AG09319 (cell line): ENCODE results near the gene RPL37.
"Not testable (repeated sequence)": the region's sequence is repeated elsewhere in the genome, so short reads cannot be mapped to it uniquely, and the experiment has no call there.

Experiments used
- DNase-seq: peaks from one replicate; pipeline ENCODE4 v3.0.0-alpha.2; 2010; ENCODE audit warnings: low read depth; ENCODE audit errors: extremely low read depth
- TF ChIP-seq, protein P1 (sequence below): IDR thresholded peaks from 2 replicates; pipeline ENCODE4 v1.5.1; 2011; ENCODE audit warnings: low read depth, mild to moderate bottlenecking, inconsistent platforms, low read length, moderate library complexity

The RPL37 gene

GRCh38 chr5:40871177-40871576 lies 36.2 kb upstream of the RPL37 start:
- TF ChIP-seq, protein P1, sequence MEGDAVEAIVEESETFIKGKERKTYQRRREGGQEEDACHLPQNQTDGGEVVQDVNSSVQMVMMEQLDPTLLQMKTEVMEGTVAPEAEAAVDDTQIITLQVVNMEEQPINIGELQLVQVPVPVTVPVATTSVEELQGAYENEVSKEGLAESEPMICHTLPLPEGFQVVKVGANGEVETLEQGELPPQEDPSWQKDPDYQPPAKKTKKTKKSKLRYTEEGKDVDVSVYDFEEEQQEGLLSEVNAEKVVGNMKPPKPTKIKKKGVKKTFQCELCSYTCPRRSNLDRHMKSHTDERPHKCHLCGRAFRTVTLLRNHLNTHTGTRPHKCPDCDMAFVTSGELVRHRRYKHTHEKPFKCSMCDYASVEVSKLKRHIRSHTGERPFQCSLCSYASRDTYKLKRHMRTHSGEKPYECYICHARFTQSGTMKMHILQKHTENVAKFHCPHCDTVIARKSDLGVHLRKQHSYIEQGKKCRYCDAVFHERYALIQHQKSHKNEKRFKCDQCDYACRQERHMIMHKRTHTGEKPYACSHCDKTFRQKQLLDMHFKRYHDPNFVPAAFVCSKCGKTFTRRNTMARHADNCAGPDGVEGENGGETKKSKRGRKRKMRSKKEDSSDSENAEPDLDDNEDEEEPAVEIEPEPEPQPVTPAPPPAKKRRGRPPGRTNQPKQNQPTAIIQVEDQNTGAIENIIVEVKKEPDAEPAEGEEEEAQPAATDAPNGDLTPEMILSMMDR: no peak
- no peak for DNase-seq

- TF ChIP-seq, protein P1: no peak
- DNase-seq: no peak
Observed at GRCh38 chr5:40869384-40869783, 34.4 kb upstream of the RPL37 start.

DNA sequence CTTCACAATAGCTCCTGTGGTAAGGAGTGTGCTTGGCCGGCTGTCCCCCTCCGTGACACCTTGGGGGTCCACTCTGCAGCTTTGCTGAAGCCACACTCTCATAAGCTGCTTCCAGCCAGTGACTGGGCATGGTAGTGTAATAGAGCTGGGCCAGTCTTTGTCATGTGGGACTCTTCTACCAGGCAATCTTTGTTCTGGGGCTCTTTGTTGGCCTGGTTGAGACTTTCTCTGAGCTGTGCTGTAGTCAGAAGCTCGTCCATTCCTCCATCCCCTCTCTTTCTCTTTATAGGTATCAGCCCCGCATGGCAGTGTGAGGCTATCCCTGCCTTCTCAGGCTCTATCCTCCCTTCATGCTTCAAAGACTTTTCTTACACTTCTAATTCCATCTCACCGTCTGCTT lies 31.8 kb upstream of the RPL37 start:
- no peak for DNase-seq
- TF ChIP-seq, protein P1: no peak

- DNase-seq: not testable (repeated sequence)
Observed at GRCh38 chr5:40865004-40865403, 30.0 kb upstream of the RPL37 start.

DNA sequence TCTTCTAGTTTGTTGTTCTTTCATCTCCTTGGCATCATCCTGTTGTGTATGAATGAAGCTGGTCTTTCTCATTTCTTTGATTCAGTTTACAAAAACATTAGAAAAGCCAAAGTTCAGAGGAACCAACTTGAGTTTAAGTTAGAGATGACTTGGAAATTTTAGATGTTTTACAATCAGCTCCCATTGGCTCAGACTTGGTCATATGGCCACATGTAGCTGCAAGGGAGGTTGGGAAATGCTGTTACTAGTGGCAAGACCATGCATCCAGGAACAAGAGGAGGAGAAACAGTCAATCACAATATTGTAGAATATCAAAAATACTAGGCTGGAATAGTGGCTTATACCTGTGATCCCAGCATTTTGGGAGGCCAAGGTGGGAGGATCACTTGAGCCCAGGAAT lies 25.7 kb upstream of the RPL37 start:
- TF ChIP-seq, protein P1: no peak
- DNase-seq: no peak

- TF ChIP-seq, protein P1: no peak
- DNase-seq: no peak
Observed at GRCh38 chr5:40853632-40854192, 18.7 kb upstream of the RPL37 start.

- TF ChIP-seq, protein P1: no peak
- no peak for DNase-seq
Observed at GRCh38 chr5:40847525-40847924, 12.5 kb upstream of the RPL37 start.

DNA sequence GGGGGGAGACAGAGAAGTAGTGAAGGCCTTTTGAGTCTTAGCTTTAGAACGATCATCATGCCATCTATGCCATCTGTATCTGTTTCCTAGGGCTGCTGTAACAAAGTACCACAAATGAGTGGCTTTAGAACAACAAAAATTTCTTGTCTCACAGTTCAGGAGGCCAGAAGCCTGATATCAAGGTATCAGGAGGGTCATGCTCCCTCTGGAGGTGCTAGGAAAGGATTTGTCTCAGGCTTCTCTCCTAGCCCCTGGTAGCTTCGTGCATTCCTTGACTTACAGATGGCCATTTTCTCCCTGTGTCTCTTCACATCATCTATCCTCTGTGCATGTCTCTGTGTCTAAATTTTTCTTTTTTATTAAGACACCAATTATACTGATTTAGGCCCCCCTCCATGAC lies 11.3 kb upstream of the RPL37 start:
- no peak for DNase-seq
- TF ChIP-seq, protein P1: no peak
